BE2C (cell line): ENCODE results near the gene WDFY2.

Experiments
- DNase-seq: peaks from one replicate; pipeline ENCODE4 v3.0.0-alpha.2; 2020
- H3K27me3 ChIP-seq: fragments of 250-450 bp; sonication (Bioruptor Pico); 2 replicates; pipeline ENCODE4 v1.5.1; 2020; ENCODE audit warnings: mild to moderate bottlenecking
- H3K36me3 ChIP-seq: fragments of 250-450 bp; sonication (Bioruptor Pico); 2 replicates; pipeline ENCODE4 v1.5.1; 2020; ENCODE audit warnings: mild to moderate bottlenecking
- H3K4me1 ChIP-seq: fragments of 250-450 bp; sonication (Bioruptor Pico); 2 replicates; pipeline ENCODE4 v1.5.1; 2020
- H3K4me3 ChIP-seq: 2 replicates; pipeline ENCODE4 v1.5.1; 2011; ENCODE audit warnings: low read depth, low read length
- H3K9me3 ChIP-seq: fragments of 250-450 bp; sonication (Bioruptor Pico); 2 replicates; pipeline ENCODE4 v1.5.1; 2020
- TF ChIP-seq, protein P1 (sequence below): IDR thresholded peaks from 2 replicates; pipeline ENCODE4 v1.5.1; 2012; ENCODE audit warnings: mild to moderate bottlenecking, low read depth, low read length

The WDFY2 gene

GRCh38 chr13:51628059-51628852 is 44.0 kb downstream of the WDFY2 start:
- H3K4me3 ChIP-seq = no peak overlapping the region
- H3K9me3 ChIP-seq = no peaks in the 10 kb centered on the region
- peak; percentile 78 for DNase-seq
- TF ChIP-seq, protein P1, sequence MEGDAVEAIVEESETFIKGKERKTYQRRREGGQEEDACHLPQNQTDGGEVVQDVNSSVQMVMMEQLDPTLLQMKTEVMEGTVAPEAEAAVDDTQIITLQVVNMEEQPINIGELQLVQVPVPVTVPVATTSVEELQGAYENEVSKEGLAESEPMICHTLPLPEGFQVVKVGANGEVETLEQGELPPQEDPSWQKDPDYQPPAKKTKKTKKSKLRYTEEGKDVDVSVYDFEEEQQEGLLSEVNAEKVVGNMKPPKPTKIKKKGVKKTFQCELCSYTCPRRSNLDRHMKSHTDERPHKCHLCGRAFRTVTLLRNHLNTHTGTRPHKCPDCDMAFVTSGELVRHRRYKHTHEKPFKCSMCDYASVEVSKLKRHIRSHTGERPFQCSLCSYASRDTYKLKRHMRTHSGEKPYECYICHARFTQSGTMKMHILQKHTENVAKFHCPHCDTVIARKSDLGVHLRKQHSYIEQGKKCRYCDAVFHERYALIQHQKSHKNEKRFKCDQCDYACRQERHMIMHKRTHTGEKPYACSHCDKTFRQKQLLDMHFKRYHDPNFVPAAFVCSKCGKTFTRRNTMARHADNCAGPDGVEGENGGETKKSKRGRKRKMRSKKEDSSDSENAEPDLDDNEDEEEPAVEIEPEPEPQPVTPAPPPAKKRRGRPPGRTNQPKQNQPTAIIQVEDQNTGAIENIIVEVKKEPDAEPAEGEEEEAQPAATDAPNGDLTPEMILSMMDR = peak; percentile 40
- no peaks in the 10 kb centered on the region; the same call in 1 of the 2 replicates for H3K4me1 ChIP-seq
- no peaks in the 10 kb centered on the region for H3K36me3 ChIP-seq
- no peaks in the 10 kb centered on the region for H3K27me3 ChIP-seq

- Histone ChIP-seq H3K27me3 (no peaks in the 10 kb centered on the region), H3K36me3 (no peaks in the 10 kb centered on the region), H3K4me3 (no peak overlapping the region), H3K9me3 (no peaks in the 10 kb centered on the region), H3K4me1 (no peaks in the 10 kb centered on the region; the same call in 1 of the 2 replicates)
- no peak for DNase-seq
- TF ChIP-seq, protein P1 = no peak
These were observed 45.4 kb downstream of the WDFY2 start for GRCh38 chr13:51629491-51630287.

- Histone ChIP-seq H3K4me3 (no peak overlapping the region), H3K9me3 (no peaks in the 10 kb centered on the region), H3K27me3 (no peaks in the 10 kb centered on the region), H3K36me3 (no peaks in the 10 kb centered on the region), H3K4me1 (peaks cover 3% of the 10 kb centered on the region; the same call in 1 of the 2 replicates)
- DNase-seq = no peak
- TF ChIP-seq, protein P1 = no peak
These were observed 46.0 kb downstream of the WDFY2 start for GRCh38 chr13:51630288-51630615.

DNA sequence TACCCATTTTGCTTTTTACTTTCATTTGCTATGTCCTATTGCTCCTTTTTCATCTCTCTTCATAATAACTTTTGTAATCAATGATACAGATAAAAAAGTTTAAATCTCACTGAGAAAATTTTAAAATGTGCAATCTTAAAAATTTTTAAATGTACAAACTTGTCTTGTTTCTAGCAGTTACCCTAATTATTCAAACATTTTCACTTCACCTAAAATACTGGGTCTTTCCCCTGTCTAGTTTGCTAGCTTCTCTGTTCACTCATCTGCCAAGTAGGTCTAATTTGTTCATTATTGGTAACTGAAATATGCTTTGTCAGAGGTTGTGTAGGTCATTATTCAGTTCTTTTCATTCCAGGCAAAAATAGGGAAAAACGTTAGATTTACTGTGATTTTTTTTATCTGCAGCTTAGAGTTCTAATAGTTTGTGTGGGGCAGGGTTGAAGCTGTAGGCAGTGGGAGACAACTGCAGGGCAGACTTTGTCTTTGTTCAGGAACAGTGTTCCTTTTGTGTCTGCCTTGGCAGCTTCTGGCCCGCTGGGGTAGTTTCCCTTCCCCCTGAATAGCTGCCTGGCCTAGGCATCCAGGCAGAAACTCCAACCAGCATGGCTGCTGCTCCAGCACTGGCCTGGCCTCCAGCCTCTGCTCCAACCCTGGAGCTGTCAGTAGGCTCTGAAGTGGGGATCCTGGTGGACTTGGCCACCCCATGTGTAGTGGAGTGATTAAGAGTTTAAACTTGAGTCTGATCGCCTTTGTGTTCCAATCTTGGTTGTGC is 48.5 kb downstream of the WDFY2 start:
- peaks cover 3% of the 10 kb centered on the region; the same call in 1 of the 2 replicates for H3K4me1 ChIP-seq
- no peaks in the 10 kb centered on the region for H3K9me3 ChIP-seq
- no peak overlapping the region for H3K4me3 ChIP-seq
- TF ChIP-seq, protein P1 = no peak
- no peak for DNase-seq
- H3K36me3 ChIP-seq = no peaks in the 10 kb centered on the region
- no peaks in the 10 kb centered on the region for H3K27me3 ChIP-seq

- no peak for DNase-seq
- Histone ChIP-seq H3K9me3 (no peaks in the 10 kb centered on the region), H3K4me3 (no peak overlapping the region), H3K27me3 (no peaks in the 10 kb centered on the region), H3K36me3 (no peaks in the 10 kb centered on the region), H3K4me1 (peaks cover 3% of the 10 kb centered on the region; the same call in 1 of the 2 replicates)
- TF ChIP-seq, protein P1 = no peak
These were observed 51.0 kb downstream of the WDFY2 start for GRCh38 chr13:51635137-51635878.
